Ascending aorta (tissue), 2 donors: ENCODE results near the gene SLC7A8. TPM values are rescaled to one million over a fixed set of nuclear protein-coding genes. Genes with fewer than 3 reads are reported as not detected.
A peak's percentile ranks its signal among the peaks of the same experiment; 100 is the strongest.

Experiments
- DNase-seq, 2 donors: peaks; one replicate each; pipeline ENCODE4 v3.0.0-alpha.2; 2019; ENCODE audit warnings: low spot score in 2 of 2
- H3K27ac ChIP-seq, 2 donors: fragments of 200-600 bp; sonication (generic); one replicate each; pipeline ENCODE4 v1.5.1; 2016 to 2017; ENCODE audit warnings: mild to moderate bottlenecking in 1 of 2
- H3K27me3 ChIP-seq: fragments of 200-600 bp; sonication (generic); one replicate; pipeline ENCODE4 v1.5.1; 2017
- H3K36me3 ChIP-seq, 2 donors: fragments of 200-600 bp; sonication (generic); one replicate each; pipeline ENCODE4 v1.5.1; 2016
- H3K4me1 ChIP-seq, 2 donors: fragments of 200-600 bp; sonication (generic); one replicate each; pipeline ENCODE4 v1.5.1; 2016 to 2017; ENCODE audit warnings: mild to moderate bottlenecking in 1 of 2
- H3K4me3 ChIP-seq, 2 donors: fragments of 200-600 bp; sonication (generic); one replicate each; pipeline ENCODE4 v1.5.1; 2016 to 2017; ENCODE audit warnings: mild to moderate bottlenecking in 1 of 2
- H3K9me3 ChIP-seq, 2 donors: fragments of 200-600 bp; sonication (generic); one replicate each; pipeline ENCODE4 v1.5.1; 2016
- intact Hi-C: fragments of 100-400 bp; cut with DNase I; formaldehyde crosslinking; loops from one replicate; pipeline ENCODE4 v1.15.1; 2023
- total RNA-seq: library from RNA; depleted of rRNA; stranded (reverse); fragments of >200 nt; gene quantifications from one replicate; pipeline ENCODE4 v1.1.0, GENCODE V29; 2016
- TF ChIP-seq, protein P1 (sequence below), 3 experiments: fragments of 200-600 bp in 2 of 3; fragments of 450-650 bp in 1 of 3; sonication (generic) in 2 of 3; IDR thresholded peaks; one replicate each; pipeline ENCODE4 v1.5.1; 2016 to 2019; ENCODE audit warnings: antibody characterized with exemption in 3 of 3, mild to moderate bottlenecking in 1 of 3, moderate library complexity in 1 of 3

The SLC7A8 gene
- total RNA-seq, 1 donor from 2014 or later = 59.9 TPM

DNA sequence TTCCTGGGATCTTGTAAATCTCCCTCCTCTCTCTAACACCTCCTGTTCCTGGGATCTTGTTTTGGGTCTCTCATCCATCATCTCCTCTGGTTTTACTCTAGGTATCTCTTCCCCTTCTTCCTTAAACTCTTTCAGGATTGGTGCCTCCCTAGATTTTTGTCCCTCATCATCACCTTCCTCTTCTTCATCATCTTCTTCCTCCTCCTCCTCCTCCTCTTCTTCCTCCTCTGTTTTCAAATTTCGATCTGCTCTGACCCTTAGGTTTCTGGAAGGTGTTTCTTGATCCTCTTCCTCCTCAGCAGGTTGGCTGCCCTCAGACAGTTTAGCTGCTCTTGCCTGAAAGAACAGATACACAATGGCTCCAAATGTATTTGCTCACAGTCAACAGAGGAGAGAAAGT, 103.0 kb downstream of the SLC7A8 start:
- DNase-seq = no peak
- H3K9me3 ChIP-seq = no peaks in the 10 kb centered on the region
- intact Hi-C loops = no loop called here
- no peak overlapping the region for H3K4me3 ChIP-seq
- no peak overlapping the region for H3K27ac ChIP-seq
- peaks cover 3 to 4% of the 10 kb centered on the region in 2 donors for H3K4me1 ChIP-seq
- TF ChIP-seq, protein P1, sequence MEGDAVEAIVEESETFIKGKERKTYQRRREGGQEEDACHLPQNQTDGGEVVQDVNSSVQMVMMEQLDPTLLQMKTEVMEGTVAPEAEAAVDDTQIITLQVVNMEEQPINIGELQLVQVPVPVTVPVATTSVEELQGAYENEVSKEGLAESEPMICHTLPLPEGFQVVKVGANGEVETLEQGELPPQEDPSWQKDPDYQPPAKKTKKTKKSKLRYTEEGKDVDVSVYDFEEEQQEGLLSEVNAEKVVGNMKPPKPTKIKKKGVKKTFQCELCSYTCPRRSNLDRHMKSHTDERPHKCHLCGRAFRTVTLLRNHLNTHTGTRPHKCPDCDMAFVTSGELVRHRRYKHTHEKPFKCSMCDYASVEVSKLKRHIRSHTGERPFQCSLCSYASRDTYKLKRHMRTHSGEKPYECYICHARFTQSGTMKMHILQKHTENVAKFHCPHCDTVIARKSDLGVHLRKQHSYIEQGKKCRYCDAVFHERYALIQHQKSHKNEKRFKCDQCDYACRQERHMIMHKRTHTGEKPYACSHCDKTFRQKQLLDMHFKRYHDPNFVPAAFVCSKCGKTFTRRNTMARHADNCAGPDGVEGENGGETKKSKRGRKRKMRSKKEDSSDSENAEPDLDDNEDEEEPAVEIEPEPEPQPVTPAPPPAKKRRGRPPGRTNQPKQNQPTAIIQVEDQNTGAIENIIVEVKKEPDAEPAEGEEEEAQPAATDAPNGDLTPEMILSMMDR (IDR thresholded peaks at IDR 0.05) = no peak
- peaks cover 93 to 97% of the 10 kb centered on the region in 2 donors for H3K36me3 ChIP-seq
- no peaks in the 10 kb centered on the region for H3K27me3 ChIP-seq

DNA sequence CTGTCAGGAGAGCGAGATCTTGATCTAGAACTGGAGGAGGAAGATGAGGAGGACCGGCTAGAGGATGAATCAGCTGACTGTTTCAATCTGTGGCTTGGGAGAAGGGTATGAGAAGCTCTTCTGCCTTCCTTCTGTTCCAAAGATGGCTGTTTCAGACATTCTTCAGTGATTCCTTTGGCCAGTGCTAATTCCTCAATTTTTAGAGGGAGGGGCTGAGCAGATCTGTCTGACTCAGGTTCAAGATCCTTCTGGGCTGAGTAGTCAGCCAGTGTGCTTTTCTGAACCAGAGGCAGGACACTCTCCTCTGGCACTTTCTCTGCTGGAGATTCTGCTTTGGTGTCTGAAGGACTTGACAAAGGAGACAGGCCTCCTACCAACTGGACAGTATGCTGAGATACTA, 103.7 kb downstream of the SLC7A8 start:
- peak overlapping the region; percentile 36 to 51 for H3K27ac ChIP-seq
- TF ChIP-seq, protein P1 (IDR thresholded peaks at IDR 0.05) = no peak

DNA sequence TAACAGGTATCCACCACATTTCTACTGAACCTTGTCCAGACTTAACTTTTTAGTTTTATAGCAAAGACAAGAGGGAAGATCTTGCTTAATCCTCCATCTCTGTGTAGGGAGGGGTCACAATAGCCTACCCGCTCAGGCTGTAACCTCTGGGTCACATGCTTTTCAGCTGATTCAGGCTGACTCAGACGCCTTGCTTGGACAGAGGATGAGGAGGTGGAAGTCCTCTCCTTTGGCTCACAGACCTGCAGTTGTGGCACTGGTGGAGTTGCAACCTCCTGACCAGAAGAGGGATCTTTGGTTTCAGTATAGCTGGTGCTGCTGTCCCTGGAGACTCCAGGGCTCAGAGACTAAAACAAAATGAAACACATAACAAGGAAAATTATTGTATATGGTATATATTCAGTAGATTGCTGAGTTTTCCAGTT, 104.8 kb downstream of the SLC7A8 start:
- no peaks in the 10 kb centered on the region for H3K9me3 ChIP-seq
- intact Hi-C loops = loop anchor here (1.0 kb wide), 1 partner anchor 31 kb away; no protein-coding TSS in a partner anchor
- peak; percentile 41 to 88 for DNase-seq
- peaks cover 3 to 4% of the 10 kb centered on the region in 2 donors for H3K4me1 ChIP-seq
- peaks cover 92 to 93% of the 10 kb centered on the region in 2 donors for H3K36me3 ChIP-seq
- no peak overlapping the region for H3K4me3 ChIP-seq
- no peaks in the 10 kb centered on the region for H3K27me3 ChIP-seq
- TF ChIP-seq, protein P1 (IDR thresholded peaks at IDR 0.05) = no peak
- H3K27ac ChIP-seq = peak overlapping the region; percentile 51 to 58

More for the DNA sequence above, 103.7 kb downstream of the SLC7A8 start:
- intact Hi-C loops = no loop called here
- Histone ChIP-seq H3K9me3 (no peaks in the 10 kb centered on the region), H3K36me3 (peaks cover 92 to 94% of the 10 kb centered on the region in 2 donors), H3K4me1 (peaks cover 3 to 4% of the 10 kb centered on the region in 2 donors), H3K27me3 (no peaks in the 10 kb centered on the region), H3K4me3 (no peak overlapping the region)
- DNase-seq = peak in 1 of 2 donors; percentile 39

DNA sequence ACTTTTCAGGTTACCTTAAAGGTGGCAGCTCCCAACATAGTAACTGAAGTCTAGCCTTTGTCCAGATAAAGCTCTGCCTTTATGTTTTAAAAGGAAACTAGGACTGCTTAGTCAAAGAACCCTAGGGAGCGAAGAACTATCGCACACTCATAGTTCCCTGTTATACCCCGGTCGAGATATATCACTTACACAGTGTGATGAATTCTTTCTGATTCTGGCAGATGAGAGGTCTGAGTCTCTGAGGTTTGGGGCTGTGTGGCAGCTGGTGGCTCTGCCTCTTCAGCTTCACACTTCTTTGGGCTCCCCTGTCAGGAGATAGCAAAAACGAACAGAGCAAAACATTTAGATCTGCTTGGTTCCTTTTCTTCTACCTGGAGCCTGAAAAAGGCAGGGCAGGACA, 105.5 kb downstream of the SLC7A8 start:
- Histone ChIP-seq H3K4me3 (no peak overlapping the region), H3K9me3 (no peaks in the 10 kb centered on the region), H3K36me3 (peaks cover 92% of the 10 kb centered on the region in 2 donors), H3K27me3 (no peaks in the 10 kb centered on the region), H3K27ac (peak overlapping the region; percentile 51 to 58), H3K4me1 (peaks cover 3 to 4% of the 10 kb centered on the region in 2 donors)
- intact Hi-C loops = loop anchor here (1.0 kb wide), 1 partner anchor 31 kb away; no protein-coding TSS in a partner anchor
- TF ChIP-seq, protein P1 (IDR thresholded peaks at IDR 0.05) = no peak
- DNase-seq = no peak

DNA sequence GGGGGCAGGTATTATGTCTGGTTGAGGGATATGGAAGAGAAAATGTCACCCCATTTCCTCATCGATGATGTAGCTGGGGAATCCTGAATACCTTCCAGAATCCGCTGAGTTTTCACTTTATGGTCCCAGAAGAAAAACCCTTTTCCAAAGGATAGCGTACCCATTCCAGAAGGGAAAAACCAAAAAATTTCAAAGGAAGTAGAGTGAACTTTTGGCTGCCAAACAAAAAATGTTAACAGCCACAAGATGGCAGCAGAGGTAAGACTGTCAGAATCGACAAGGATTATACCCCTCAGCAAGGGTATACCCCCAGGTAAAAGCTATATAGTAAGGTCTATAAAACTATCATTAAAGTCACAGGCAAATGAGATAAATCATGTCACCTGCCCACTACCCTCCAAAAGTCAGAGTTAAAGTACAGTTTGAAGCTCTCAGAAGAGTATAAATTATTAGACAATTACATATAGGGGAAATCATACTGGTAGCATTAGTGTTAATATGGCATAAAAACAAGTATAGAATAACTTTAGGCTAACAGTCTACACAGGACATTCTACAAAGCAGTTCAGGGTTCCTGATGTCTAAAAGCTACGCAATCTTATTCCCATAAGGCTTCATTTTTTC, 106.6 kb downstream of the SLC7A8 start:
- TF ChIP-seq, protein P1 (IDR thresholded peaks at IDR 0.05) = peak; percentile 21 to 67 (median 54)
- intact Hi-C loops = no loop called here
- H3K27ac ChIP-seq = peak overlapping the region; percentile 10 to 30

More for the DNA sequence above, 106.6 kb downstream of the SLC7A8 start:
- peaks cover 7 to 9% of the 10 kb centered on the region in 2 donors for H3K4me1 ChIP-seq
- no peaks in the 10 kb centered on the region for H3K9me3 ChIP-seq
- DNase-seq = no peak
- no peak overlapping the region for H3K4me3 ChIP-seq
- no peaks in the 10 kb centered on the region for H3K27me3 ChIP-seq
- peaks cover 90 to 94% of the 10 kb centered on the region in 2 donors for H3K36me3 ChIP-seq

Other genes starting within 250 kb of the SLC7A8 start
- gene HAUS4, start 226.6 kb downstream of the SLC7A8 start, total RNA-seq = 61.8 TPM
- 11.6 TPM for gene AJUBA, start 201.1 kb downstream of the SLC7A8 start, total RNA-seq
- gene C14orf93, start 173.5 kb downstream of the SLC7A8 start, total RNA-seq = 7.1 TPM
- 62.7 TPM for gene PSMB5, start 148.8 kb downstream of the SLC7A8 start, total RNA-seq
- not detected for gene PSMB11, start 141.4 kb downstream of the SLC7A8 start, total RNA-seq
- gene CDH24, start 126.1 kb downstream of the SLC7A8 start, total RNA-seq = 5.9 TPM
- 58.9 TPM for gene ACIN1, start 88.5 kb downstream of the SLC7A8 start, total RNA-seq
- 2.2 TPM for gene C14orf119, start 88.2 kb downstream of the SLC7A8 start, total RNA-seq
- not detected for gene CIROP, start 78.7 kb downstream of the SLC7A8 start, total RNA-seq
- gene CEBPE, start 64.4 kb downstream of the SLC7A8 start, total RNA-seq = not detected
- not detected for gene RNF212B, start 54.3 kb upstream of the SLC7A8 start, total RNA-seq
- 7.3 TPM for gene HOMEZ, start 102.5 kb upstream of the SLC7A8 start, total RNA-seq
- 8.9 TPM for gene PPP1R3E, start 119.2 kb upstream of the SLC7A8 start, total RNA-seq
- gene BCL2L2, start 123.2 kb upstream of the SLC7A8 start, total RNA-seq = 49.2 TPM
- 90.6 TPM for gene PABPN1, start 137.8 kb upstream of the SLC7A8 start, total RNA-seq
- gene SLC22A17, start 169.2 kb upstream of the SLC7A8 start, total RNA-seq = 89.7 TPM
- 38.1 TPM for gene EFS, start 181.5 kb upstream of the SLC7A8 start, total RNA-seq
- gene IL25, start 189.1 kb upstream of the SLC7A8 start, total RNA-seq = not detected
- 2.9 TPM for gene CMTM5, start 193.4 kb upstream of the SLC7A8 start, total RNA-seq
- not detected for gene MYH6, start 224.6 kb upstream of the SLC7A8 start, total RNA-seq